ENCODE data around the gene USP6NL. TPM values are rescaled to one million over a fixed set of nuclear protein-coding genes. Genes with fewer than 3 reads are reported as not detected.
A peak's percentile ranks its signal among the peaks of the same experiment; 100 is the strongest.

Gene USP6NL
- total and polyA plus RNA-seq, 7 donors, result 9.2 to 11.4 (median 10.8) TPM

- intact Hi-C loops (cut with DNase I), result loop anchor here (5.0 kb wide), 1 partner anchor 87 kb away; the partner anchor contains the start of gene USP6NL
- Histone ChIP-seq H3K27ac (peak overlapping the region in 2 of 4 donors; percentile 12 to 34), H3K9me3 (no peaks in the 10 kb centered on the region), H3K27me3 (no peaks in the 10 kb centered on the region), H3K4me3 (no peak overlapping the region), H3K36me3 (peaks cover 0 to 5% (median 0%) of the 10 kb centered on the region in 4 donors), H3K4me1 (peaks cover 0 to 17% (median 5%) of the 10 kb centered on the region in 4 donors)
- TF ChIP-seq EP300 (IDR thresholded peaks at IDR 0.05) (peak in 1 of 4 donors; percentile 55), POLR2AphosphoS5 (IDR thresholded peaks at IDR 0.05) (peak in 2 of 4 donors; percentile 22 to 58), CTCF (IDR thresholded peaks at IDR 0.05) (no peak)
- peak; percentile 84 for DNase-seq
- WGBS, 2 donors, result 85 to 87% methylated on average over 6 of the region's 6 CpGs
Observed at GRCh38 chr10:11525503-11525902, 85.9 kb downstream of the USP6NL start.

- DNase-seq, result no peak
- no peak for TF ChIP-seq CTCF (IDR thresholded peaks at IDR 0.05)
- TF ChIP-seq EP300 (IDR thresholded peaks at IDR 0.05), result no peak
- no peaks in the 10 kb centered on the region for H3K9me3 ChIP-seq
- no peak overlapping the region for H3K4me3 ChIP-seq
- H3K27ac ChIP-seq, result peak overlapping the region in 1 of 4 donors; percentile 25
- intact Hi-C loops (cut with DNase I), result no loop called here
- peaks cover 0 to 5% (median 0%) of the 10 kb centered on the region in 4 donors for H3K36me3 ChIP-seq
- H3K27me3 ChIP-seq, result no peaks in the 10 kb centered on the region
- WGBS, 2 donors, result 4 to 42% methylated on average over 4 of the region's 4 CpGs
- H3K4me1 ChIP-seq, result no peaks in the 10 kb centered on the region
Observed at GRCh38 chr10:11522821-11523245, 88.6 kb downstream of the USP6NL start.

GRCh38 chr10:11521860-11522259 is 89.6 kb downstream of the USP6NL start:
- no peak overlapping the region for H3K4me3 ChIP-seq
- TF ChIP-seq POLR2A (IDR thresholded peaks at IDR 0.05) (no peak), POLR2AphosphoS5 (IDR thresholded peaks at IDR 0.05) (no peak), EP300 (IDR thresholded peaks at IDR 0.05) (no peak), CTCF (IDR thresholded peaks at IDR 0.05) (no peak)
- intact Hi-C loops (cut with DNase I), result no loop called here
- H3K36me3 ChIP-seq, result peaks cover 0 to 2% (median 0%) of the 10 kb centered on the region in 4 donors
- DNase-seq, result no peak
- no peaks in the 10 kb centered on the region for H3K9me3 ChIP-seq
- no peaks in the 10 kb centered on the region for H3K27me3 ChIP-seq
- no peaks in the 10 kb centered on the region for H3K4me1 ChIP-seq
- H3K27ac ChIP-seq, result no peak overlapping the region

- H3K27ac ChIP-seq, result no peak overlapping the region
- 84 to 93% methylated on average over 1 of the region's 1 CpG for WGBS, 2 donors
- DNase-seq, result no peak
- no peaks in the 10 kb centered on the region for H3K4me1 ChIP-seq
- H3K27me3 ChIP-seq, result no peaks in the 10 kb centered on the region
- TF ChIP-seq POLR2AphosphoS5 (IDR thresholded peaks at IDR 0.05) (no peak), CTCF (IDR thresholded peaks at IDR 0.05) (no peak)
- no peak overlapping the region for H3K4me3 ChIP-seq
- no peaks in the 10 kb centered on the region for H3K9me3 ChIP-seq
- no peaks in the 10 kb centered on the region for H3K36me3 ChIP-seq
- intact Hi-C loops (cut with DNase I), result no loop called here
Observed at GRCh38 chr10:11520892-11521291, 90.6 kb downstream of the USP6NL start.

GRCh38 chr10:11517150-11517549 is 94.3 kb downstream of the USP6NL start:
- TF ChIP-seq CTCF (IDR thresholded peaks at IDR 0.05), result no peak
- TF ChIP-seq POLR2AphosphoS5 (IDR thresholded peaks at IDR 0.05), result no peak
- TF ChIP-seq EP300 (IDR thresholded peaks at IDR 0.05), result no peak
- no peak for TF ChIP-seq POLR2A (IDR thresholded peaks at IDR 0.05)
- no peak for DNase-seq
- Histone ChIP-seq H3K4me1 (no peaks in the 10 kb centered on the region), H3K27ac (no peak overlapping the region), H3K4me3 (no peak overlapping the region), H3K27me3 (no peaks in the 10 kb centered on the region), H3K9me3 (no peaks in the 10 kb centered on the region), H3K36me3 (no peaks in the 10 kb centered on the region)
- WGBS, 2 donors, result 78 to 90% methylated on average over 1 of the region's 1 CpG
- intact Hi-C loops (cut with DNase I), result no loop called here

Data from sigmoid colon (tissue), 7 donors.